ENCODE results near the gene SHC3. TPM values are rescaled to one million over a fixed set of nuclear protein-coding genes. Genes with fewer than 3 reads are reported as not detected.

The SHC3 gene
- total RNA-seq, 4 donors from 2014 or later = 0.38 to 9.3 (median 4.4) TPM

GRCh38 chr9:88987661-88988060, 191.0 kb downstream of the SHC3 start:
- WGBS, 2 donors = 63 to 64% methylated on average over 4 of the region's 4 CpGs
- H3K4me3 ChIP-seq = no peak overlapping the region
- H3K27me3 ChIP-seq = peaks cover 0 to 25% (median 0%) of the 10 kb centered on the region in 4 donors
- peaks cover 15 to 57% (median 19%) of the 10 kb centered on the region in 3 donors for H3K4me1 ChIP-seq
- H3K36me3 ChIP-seq = no peaks in the 10 kb centered on the region
- no peak for DNase-seq
- H3K9me3 ChIP-seq = no peaks in the 10 kb centered on the region
- intact Hi-C loops (cut with DNase I) = no loop called here
- TF ChIP-seq POLR2A (IDR thresholded peaks at IDR 0.05) (no peak), CTCF (IDR thresholded peaks at IDR 0.05) (no peak)
- no peak overlapping the region for H3K27ac ChIP-seq

GRCh38 chr9:88986776-88987175, 191.8 kb downstream of the SHC3 start:
- Histone ChIP-seq H3K4me1 (peaks cover 12 to 48% (median 15%) of the 10 kb centered on the region in 3 donors), H3K27me3 (peaks cover 0 to 20% (median 0%) of the 10 kb centered on the region in 4 donors), H3K9me3 (no peaks in the 10 kb centered on the region), H3K4me3 (no peak overlapping the region), H3K36me3 (no peaks in the 10 kb centered on the region), H3K27ac (no peak overlapping the region)
- WGBS, 2 donors = 68 to 82% methylated on average over 3 of the region's 3 CpGs
- no peak for DNase-seq
- TF ChIP-seq CTCF (IDR thresholded peaks at IDR 0.05) = no peak
- TF ChIP-seq POLR2A (IDR thresholded peaks at IDR 0.05) = no peak
- intact Hi-C loops (cut with DNase I) = no loop called here

GRCh38 chr9:88985616-88986015, 193.0 kb downstream of the SHC3 start:
- intact Hi-C loops (cut with DNase I) = no loop called here
- WGBS, 2 donors = 53 to 64% methylated on average over 2 of the region's 2 CpGs

GRCh38 chr9:88984543-88984883, 194.1 kb downstream of the SHC3 start:
- H3K9me3 ChIP-seq = no peaks in the 10 kb centered on the region
- no peak overlapping the region for H3K4me3 ChIP-seq
- H3K36me3 ChIP-seq = no peaks in the 10 kb centered on the region
- no peaks in the 10 kb centered on the region for H3K27me3 ChIP-seq
- TF ChIP-seq CTCF (IDR thresholded peaks at IDR 0.05) = no peak
- TF ChIP-seq POLR2A (IDR thresholded peaks at IDR 0.05) = no peak
- WGBS, 2 donors = 33 to 58% methylated on average over 3 to 4 of the region's 4 CpGs
- intact Hi-C loops (cut with DNase I) = loop anchor here (5.0 kb wide), 1 partner anchor 387 kb away; no protein-coding TSS in a partner anchor
- peaks cover 11 to 34% (median 15%) of the 10 kb centered on the region in 3 donors for H3K4me1 ChIP-seq
- no peak for DNase-seq
- H3K27ac ChIP-seq = peak overlapping the region in 3 of 4 donors; percentile 34 to 54 (median 51)

More at GRCh38 chr9:88985616-88986015, 193.0 kb downstream of the SHC3 start:
- no peaks in the 10 kb centered on the region for H3K9me3 ChIP-seq
- no peak for DNase-seq
- no peak overlapping the region for H3K27ac ChIP-seq
- TF ChIP-seq CTCF (IDR thresholded peaks at IDR 0.05) (no peak), POLR2A (IDR thresholded peaks at IDR 0.05) (no peak)
- H3K4me3 ChIP-seq = no peak overlapping the region
- H3K4me1 ChIP-seq = peaks cover 11 to 40% (median 15%) of the 10 kb centered on the region in 3 donors
- peaks cover 0 to 8% (median 0%) of the 10 kb centered on the region in 4 donors for H3K27me3 ChIP-seq
- no peaks in the 10 kb centered on the region for H3K36me3 ChIP-seq

- H3K4me3 ChIP-seq = no peak overlapping the region
- H3K27ac ChIP-seq = peak overlapping the region; percentile 1 to 54 (median 42)
- intact Hi-C loops (cut with DNase I) = loop anchor here (5.0 kb wide), 1 partner anchor 387 kb away; no protein-coding TSS in a partner anchor
- H3K27me3 ChIP-seq = no peaks in the 10 kb centered on the region
- no peak for DNase-seq
- H3K9me3 ChIP-seq = no peaks in the 10 kb centered on the region
- 40 to 55% methylated on average over 1 to 2 of the region's 2 CpGs for WGBS, 2 donors
- H3K36me3 ChIP-seq = no peaks in the 10 kb centered on the region
- H3K4me1 ChIP-seq = peaks cover 11 to 29% (median 11%) of the 10 kb centered on the region in 3 donors
- TF ChIP-seq CTCF (IDR thresholded peaks at IDR 0.05) (no peak), POLR2A (IDR thresholded peaks at IDR 0.05) (no peak)
Measured at GRCh38 chr9:88983865-88984542, 194.6 kb downstream of the SHC3 start.

Data from esophagus squamous epithelium (tissue), 5 donors.